VCaP (cell line): ENCODE data around the gene NCSTN.

Experiments
- H3K27ac ChIP-seq: fragments of 450-650 bp; 2 replicates; pipeline ENCODE4 v1.5.1; 2017
- CTCF ChIP-seq: fragments of 450-650 bp; conservative IDR thresholded peaks from 2 replicates; pipeline ENCODE4 v1.5.1; 2017; ENCODE audit warnings: mild to moderate bottlenecking, moderate library complexity

Gene NCSTN

GRCh38 chr1:160340146-160340545 is 3.0 kb upstream of the NCSTN start:
- no peak overlapping the region for H3K27ac ChIP-seq
- no peak for TF ChIP-seq CTCF

- no peak overlapping the region for H3K27ac ChIP-seq
- TF ChIP-seq CTCF: no peak
Measured at GRCh38 chr1:160340866-160341265, 2.3 kb upstream of the NCSTN start.

DNA sequence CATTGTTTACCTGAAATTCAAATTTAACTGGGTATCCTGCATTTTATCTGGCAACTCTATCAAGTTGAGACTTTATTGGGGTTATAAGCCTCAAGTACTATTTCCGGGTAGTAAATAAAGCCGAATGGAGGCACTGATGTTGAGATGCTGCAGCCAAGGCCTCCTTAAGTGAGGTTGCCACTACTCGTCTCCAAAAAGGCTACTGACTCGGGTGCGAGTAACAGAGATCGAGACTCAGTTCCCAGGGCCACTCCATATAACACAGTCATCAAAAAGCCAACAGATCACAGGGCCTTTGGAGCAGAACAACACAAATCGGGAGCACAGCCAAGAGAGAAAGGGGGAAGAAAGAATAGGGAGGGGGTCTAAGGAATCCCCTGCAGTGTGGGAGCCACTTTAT is 657 bp upstream of the NCSTN start:
- TF ChIP-seq CTCF: no peak
- peak overlapping the region; percentile 84 for H3K27ac ChIP-seq

GRCh38 chr1:160344241-160344640 is 1.1 kb downstream of the NCSTN start:
- TF ChIP-seq CTCF: no peak
- no peak overlapping the region; the same call in 1 of the 2 replicates for H3K27ac ChIP-seq

GRCh38 chr1:160344936-160345335 is 1.8 kb downstream of the NCSTN start:
- no peak for TF ChIP-seq CTCF
- no peak overlapping the region for H3K27ac ChIP-seq

DNA sequence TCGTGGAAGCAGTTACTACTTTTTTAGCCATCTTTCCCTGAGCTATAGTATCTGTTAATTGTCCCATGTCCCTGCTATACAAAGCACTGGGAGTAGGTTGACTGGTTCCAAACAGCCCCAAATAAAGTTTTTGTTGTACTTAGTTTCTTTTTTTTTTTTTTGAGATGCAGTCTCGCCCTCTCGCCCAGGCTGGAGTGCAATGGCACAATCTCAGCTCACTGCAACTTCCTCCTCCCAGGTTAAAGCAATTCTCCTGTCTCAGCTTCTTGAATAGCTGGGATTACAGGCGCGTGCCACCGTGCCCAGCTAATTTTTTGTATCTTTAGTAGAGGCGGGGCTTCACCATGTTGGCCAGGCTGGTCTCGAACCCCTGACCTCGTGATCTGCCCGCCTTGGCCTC is 3.3 kb downstream of the NCSTN start:
- no peak for TF ChIP-seq CTCF
- H3K27ac ChIP-seq: no peak overlapping the region

DNA sequence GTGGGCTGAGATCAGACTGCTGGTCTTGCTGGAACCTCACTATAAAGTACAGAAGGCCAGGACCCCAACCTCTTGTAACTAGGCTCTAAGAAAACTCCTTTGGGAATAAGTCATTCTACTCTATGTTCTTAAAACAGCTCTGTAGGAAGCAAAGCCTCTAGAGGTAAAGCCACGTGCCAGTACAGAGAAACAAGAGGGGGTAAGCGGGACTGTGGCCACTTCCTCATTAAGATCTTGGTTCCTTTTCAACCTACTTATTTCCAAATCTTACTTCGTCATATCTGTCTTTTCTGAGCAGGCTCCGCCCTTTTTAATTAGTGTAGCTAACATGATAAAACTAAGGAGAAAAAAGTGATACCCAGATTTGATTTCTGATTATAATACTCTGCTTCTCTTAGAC is 3.8 kb downstream of the NCSTN start:
- no peak overlapping the region for H3K27ac ChIP-seq
- TF ChIP-seq CTCF: no peak

DNA sequence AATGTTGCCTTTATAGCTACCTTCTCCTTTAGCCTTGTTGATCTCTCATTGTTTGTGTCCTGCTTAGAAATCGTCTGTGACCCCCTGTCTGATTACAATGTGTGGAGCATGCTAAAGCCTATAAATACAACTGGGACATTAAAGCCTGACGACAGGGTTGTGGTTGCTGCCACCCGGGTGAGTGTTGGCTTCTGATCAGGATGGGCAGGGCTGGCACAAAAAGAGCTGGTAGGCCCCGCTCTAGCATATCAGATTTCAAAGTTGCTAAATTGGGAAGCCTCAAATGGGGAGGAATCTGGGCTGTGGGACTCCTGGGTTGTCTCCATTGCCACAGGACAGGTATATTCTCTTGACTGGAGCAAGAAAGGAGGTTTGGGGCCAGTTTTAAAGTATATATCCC is 8.4 kb downstream of the NCSTN start:
- no peak overlapping the region for H3K27ac ChIP-seq
- TF ChIP-seq CTCF: no peak
